Globus pallidus (tissue), 1 donor: ENCODE results near the gene FOXR1.

Source experiments
- DNase-seq: peaks from one replicate; pipeline ENCODE4 v3.0.0-alpha.2; 2015; ENCODE audit warnings: low spot score

Gene FOXR1, protein sequence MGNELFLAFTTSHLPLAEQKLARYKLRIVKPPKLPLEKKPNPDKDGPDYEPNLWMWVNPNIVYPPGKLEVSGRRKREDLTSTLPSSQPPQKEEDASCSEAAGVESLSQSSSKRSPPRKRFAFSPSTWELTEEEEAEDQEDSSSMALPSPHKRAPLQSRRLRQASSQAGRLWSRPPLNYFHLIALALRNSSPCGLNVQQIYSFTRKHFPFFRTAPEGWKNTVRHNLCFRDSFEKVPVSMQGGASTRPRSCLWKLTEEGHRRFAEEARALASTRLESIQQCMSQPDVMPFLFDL

DNA sequence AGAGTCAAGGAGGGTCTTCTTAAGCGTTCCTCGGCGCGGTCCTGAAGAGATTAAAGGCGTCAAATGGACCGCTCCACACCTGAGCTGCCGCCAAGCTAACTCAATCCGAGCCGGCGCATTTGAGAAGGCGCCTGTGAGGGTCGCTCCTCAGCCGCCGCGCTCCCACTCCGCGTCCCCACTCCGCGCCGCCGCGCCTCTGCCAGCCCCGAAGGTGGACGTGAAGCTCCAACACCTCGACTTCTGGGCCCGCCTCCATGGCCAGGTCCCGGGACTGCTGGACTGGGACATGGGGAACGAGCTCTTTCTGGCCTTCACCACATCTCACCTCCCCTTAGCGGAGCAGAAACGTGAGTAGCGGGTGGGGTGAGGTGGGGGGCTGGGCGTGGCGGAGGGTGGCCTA is at the start of gene FOXR1:
Gene FOXR1, plus strand, starts transcription at position 116 of the 400 bp plus-strand sequence. Its CDS starts 171 bp downstream, at position 287.
- no peak for DNase-seq

- no peak for DNase-seq
Measured at GRCh38 chr11:118921929-118922744, 49.4 kb upstream of the FOXR1 start.

- DNase-seq: no peak
Measured at GRCh38 chr11:118922745-118923627, 48.6 kb upstream of the FOXR1 start.

GRCh38 chr11:118923721-118924587 is 47.6 kb upstream of the FOXR1 start:
- no peak for DNase-seq

DNA sequence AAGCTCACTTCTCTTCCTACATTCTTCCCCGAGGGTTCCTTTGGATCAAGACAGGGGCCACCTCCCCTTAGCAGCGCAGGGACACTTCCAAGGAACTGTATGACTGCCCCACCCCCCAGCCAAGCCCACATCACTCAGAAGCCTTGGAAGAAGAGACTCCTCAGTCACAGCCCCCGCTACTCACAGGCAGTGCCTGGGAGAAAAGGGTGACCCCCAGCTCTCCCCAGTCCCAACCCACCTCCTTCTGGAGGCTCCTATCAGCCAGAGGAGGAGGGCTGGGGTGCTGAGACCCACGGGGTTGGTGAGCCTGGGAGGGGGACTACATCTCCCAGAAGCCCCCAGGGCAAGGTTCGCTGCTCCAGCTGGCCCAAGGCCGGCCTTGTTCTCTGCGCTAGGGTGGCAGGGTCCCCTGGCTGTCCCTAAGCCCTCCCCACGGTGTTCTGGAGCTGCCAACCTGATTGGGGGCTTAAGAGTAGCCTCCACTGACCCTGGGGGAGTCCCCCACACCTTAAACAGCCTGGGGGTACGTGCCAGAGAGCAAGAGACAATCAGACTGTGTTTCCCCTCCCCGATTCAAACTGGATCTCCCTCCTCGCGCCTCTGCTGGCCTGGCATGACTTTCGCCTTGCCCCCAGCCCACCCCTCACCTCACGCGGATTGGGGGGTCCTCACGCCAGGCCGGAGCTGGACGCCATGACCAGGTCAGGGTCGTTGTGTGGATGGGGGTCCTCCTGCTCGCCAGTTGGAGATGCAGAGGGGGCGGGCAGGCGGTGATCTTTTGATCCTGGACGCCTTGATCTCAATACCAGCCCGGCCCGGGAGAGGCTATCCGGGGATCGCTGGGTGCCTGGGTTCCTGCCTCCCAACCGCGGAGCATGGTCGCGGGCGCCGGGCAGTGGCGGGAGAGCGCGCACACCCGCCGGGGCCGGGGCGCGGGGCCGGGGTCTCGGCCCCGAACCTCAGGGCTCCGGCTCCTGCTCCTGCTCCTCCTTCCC is 46.7 kb upstream of the FOXR1 start:
- no peak for DNase-seq

GRCh38 chr11:118927554-118928100 is 43.9 kb upstream of the FOXR1 start:
- DNase-seq: no peak

DNA sequence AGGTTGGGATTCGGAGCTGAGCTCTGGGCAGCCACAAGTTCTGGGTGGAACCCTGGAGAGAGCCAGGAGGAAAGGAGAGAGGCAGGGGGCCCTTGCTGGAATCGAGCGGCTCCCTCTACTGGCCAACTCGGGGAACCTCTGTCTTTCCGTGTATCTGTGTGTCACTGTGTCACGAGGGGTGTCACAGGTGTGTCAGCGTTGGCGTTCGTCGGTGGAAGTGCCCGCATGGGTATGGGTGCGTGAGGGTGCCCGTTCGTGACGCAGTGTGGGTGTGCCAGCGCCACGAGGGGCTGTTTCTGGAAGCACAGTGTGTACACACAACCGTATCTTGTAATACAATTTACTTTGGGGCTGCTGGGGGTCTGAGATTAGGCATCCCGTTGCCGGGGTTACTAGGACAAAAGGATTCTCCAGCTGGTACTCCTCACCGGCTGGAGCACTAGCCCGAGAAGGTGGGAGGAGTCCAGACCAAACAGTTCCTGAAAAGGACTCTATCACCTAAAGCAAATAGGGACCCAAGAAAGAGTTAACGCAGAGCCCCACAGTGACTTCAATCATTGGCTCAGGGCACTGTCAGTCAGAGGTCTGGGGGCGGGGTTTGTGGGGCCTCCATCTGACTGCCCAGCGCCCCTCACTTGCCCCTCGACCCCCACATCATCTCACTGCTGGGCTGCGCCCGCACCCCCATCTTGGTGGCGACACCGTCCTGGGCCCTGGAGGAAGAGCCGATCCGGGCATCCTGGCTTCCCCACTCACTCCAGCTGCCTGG is 43.3 kb upstream of the FOXR1 start:
- peak; percentile 94 for DNase-seq

GRCh38 chr11:118928870-118929500 is 42.6 kb upstream of the FOXR1 start:
- DNase-seq: peak; percentile 65

DNA sequence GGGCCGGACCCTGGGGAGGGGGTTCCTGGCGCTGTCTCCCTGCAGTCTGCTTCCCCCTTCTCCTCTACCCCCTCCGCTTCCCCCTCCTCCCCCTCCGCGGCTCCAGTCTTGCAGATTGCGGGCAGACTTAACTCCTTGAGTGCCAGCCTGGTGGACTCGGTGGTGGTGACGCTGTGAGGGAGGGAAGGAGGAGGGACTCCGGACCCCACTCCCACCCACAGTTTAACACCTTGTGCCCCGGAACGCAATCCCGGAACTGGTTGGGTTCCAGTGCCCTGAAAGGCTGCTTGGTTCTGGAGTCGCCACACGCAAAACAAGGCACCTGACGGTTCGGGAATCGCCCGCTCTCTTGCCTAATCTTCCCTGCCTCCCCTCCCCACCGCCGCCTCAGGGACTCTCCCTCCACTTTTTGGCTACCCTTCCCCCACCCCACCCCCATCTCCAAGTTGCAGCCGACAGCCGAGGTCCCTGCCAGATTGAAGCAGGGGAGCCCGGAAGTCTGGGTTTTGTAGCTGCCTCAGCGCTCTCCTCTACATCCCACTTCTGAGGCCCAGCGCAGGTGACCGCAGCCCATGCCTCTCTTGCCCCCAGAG is 42.0 kb upstream of the FOXR1 start:
- DNase-seq: peak; percentile 81

- peak; percentile 73 for DNase-seq
Measured at GRCh38 chr11:118930094-118930712, 41.4 kb upstream of the FOXR1 start.

- no peak for DNase-seq
Measured at GRCh38 chr11:118931571-118931970, 40.0 kb upstream of the FOXR1 start.

DNA sequence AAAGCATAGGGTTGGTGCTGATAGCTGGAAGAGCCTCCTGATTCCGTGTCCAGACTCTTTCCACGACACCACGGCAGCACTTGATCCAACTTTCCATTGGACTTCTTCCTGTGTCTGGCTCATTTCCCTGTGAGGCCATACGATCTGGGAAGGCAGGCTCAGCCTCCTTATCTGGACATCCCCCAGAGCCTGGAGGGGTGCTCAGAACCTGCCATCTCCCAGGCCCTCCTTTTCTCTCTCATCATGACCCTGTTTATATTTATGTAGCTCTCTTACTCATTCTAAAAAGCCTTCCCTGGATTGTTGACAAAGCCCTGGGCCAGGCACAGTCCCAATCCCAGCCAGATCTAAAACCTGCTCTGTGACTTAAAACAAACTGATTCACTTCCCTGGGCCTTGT is 38.1 kb upstream of the FOXR1 start:
- DNase-seq: no peak

DNA sequence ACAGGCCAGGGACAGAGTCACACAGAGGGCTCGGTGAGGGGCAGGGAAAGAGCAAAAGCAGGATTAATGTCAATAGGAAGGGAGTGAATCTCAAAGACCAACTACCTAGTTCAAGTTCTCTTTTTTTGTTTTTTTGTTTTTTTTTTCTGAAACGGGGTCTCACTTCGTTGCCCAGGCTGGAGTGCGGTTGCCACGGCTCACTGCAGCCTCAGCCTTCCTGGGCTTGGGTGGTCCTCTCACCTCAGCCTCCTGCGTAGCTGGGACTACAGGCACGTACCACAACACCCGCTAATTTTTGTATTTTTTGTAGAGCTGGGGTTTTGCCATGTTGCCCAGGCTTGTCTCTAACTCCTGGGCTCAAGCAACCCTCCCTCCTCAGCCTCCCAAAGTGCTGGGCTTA is 36.2 kb upstream of the FOXR1 start:
- no peak for DNase-seq

- no peak for DNase-seq
Measured at GRCh38 chr11:118938491-118939403, 32.8 kb upstream of the FOXR1 start.

DNA sequence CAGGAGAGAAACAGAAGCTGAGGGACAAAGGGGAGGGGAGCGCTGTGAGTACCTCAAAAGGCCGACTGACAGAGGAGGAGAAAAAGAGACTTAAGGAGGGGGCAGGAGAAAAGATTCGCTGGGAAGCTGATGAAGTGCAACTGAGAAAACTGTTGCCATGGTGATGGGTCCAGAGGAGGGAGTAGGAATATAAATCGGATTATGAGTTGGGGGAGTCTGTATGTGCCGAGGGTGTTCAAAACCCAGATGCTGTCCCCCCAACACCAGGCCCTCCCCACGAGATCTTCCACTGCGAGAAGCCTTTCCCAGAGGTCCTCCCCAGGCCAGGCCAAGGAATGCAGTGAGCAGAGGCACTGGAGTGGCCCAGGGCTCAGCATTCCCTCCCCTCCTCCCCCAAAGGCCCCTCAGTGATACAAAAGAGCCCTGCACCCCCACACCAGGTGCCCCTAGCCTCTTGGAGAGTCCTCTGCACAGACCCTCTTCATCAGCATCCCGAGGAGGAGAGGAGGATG is 32.1 kb upstream of the FOXR1 start:
- DNase-seq: no peak

- no peak for DNase-seq
Measured at GRCh38 chr11:118939953-118940598, 31.5 kb upstream of the FOXR1 start.
